ENCODE results near the gene CYP4F12.

The CYP4F12 gene

GRCh38 chr19:15730538-15730937, 57.7 kb downstream of the CYP4F12 start:
- Histone ChIP-seq H3K27me3 (ENCODE audit: insufficient read depth, low read depth) (no peaks in the 10 kb centered on the region), H3K4me2 (no peak overlapping the region), H3K9ac (no peak overlapping the region), H2AFZ (ENCODE audit: low read depth) (no peak overlapping the region), H3K27ac (no peak overlapping the region), H3K4me1 (ENCODE audit: low read depth, poor library complexity, severe bottlenecking) (no peaks in the 10 kb centered on the region), H4K20me1 (ENCODE audit: insufficient read depth) (no peaks in the 10 kb centered on the region), H3K36me3 (ENCODE audit: insufficient read depth) (no peaks in the 10 kb centered on the region), H3K4me3 (IDR thresholded peaks at IDR 0.05; ENCODE audit: insufficient read depth, low read depth, low read length) (no peak overlapping the region), H3K79me2 (ENCODE audit: insufficient read depth, low read depth) (no peaks in the 10 kb centered on the region)
- TF ChIP-seq CTCF (conservative IDR thresholded peaks at IDR 0.05; ENCODE audit: low read depth, low read length), result no peak

- no peak overlapping the region for H3K27ac ChIP-seq
- H3K27me3 ChIP-seq (ENCODE audit: insufficient read depth, low read depth), result no peaks in the 10 kb centered on the region
- H4K20me1 ChIP-seq (ENCODE audit: insufficient read depth), result no peaks in the 10 kb centered on the region
- no peak for TF ChIP-seq CTCF (conservative IDR thresholded peaks at IDR 0.05; ENCODE audit: low read depth, low read length)
- H2AFZ ChIP-seq (ENCODE audit: low read depth), result no peak overlapping the region
- no peaks in the 10 kb centered on the region for H3K36me3 ChIP-seq (ENCODE audit: insufficient read depth)
- H3K4me3 ChIP-seq (IDR thresholded peaks at IDR 0.05; ENCODE audit: insufficient read depth, low read depth, low read length), result no peak overlapping the region
- H3K79me2 ChIP-seq (ENCODE audit: insufficient read depth, low read depth), result no peaks in the 10 kb centered on the region
- no peak overlapping the region for H3K4me2 ChIP-seq
- H3K4me1 ChIP-seq (ENCODE audit: low read depth, poor library complexity, severe bottlenecking), result no peaks in the 10 kb centered on the region
- no peak overlapping the region for H3K9ac ChIP-seq
Measured at GRCh38 chr19:15732388-15732787, 59.5 kb downstream of the CYP4F12 start.

- no peak for TF ChIP-seq CTCF (conservative IDR thresholded peaks at IDR 0.05; ENCODE audit: low read depth, low read length)
- no peak overlapping the region for H3K27ac ChIP-seq
- no peak overlapping the region for H3K4me2 ChIP-seq
- no peaks in the 10 kb centered on the region for H3K79me2 ChIP-seq (ENCODE audit: insufficient read depth, low read depth)
- H3K27me3 ChIP-seq (ENCODE audit: insufficient read depth, low read depth), result 0 out of 2 replicates have a peak, but pooled peaks cover 3% of the 10 kb centered on the region
- no peak overlapping the region for H3K9ac ChIP-seq
- H4K20me1 ChIP-seq (ENCODE audit: insufficient read depth), result no peaks in the 10 kb centered on the region
- no peak overlapping the region for H3K4me3 ChIP-seq (IDR thresholded peaks at IDR 0.05; ENCODE audit: insufficient read depth, low read depth, low read length)
- no peaks in the 10 kb centered on the region for H3K36me3 ChIP-seq (ENCODE audit: insufficient read depth)
- no peak overlapping the region for H2AFZ ChIP-seq (ENCODE audit: low read depth)
- no peaks in the 10 kb centered on the region for H3K4me1 ChIP-seq (ENCODE audit: low read depth, poor library complexity, severe bottlenecking)
Measured at GRCh38 chr19:15733895-15734294, 61.0 kb downstream of the CYP4F12 start.

GRCh38 chr19:15737722-15738121, 64.8 kb downstream of the CYP4F12 start, which contains the start of gene OR10H3:
OR10H3 (plus strand) TSS chr19:15737985; CDS start chr19:15741393, 3,408 bp downstream.
- H3K4me2 ChIP-seq, result no peak within 1 kb of the TSS
- H3K4me3 ChIP-seq (IDR thresholded peaks at IDR 0.05; ENCODE audit: insufficient read depth, low read depth, low read length), result no peak within 1 kb of the TSS
- no peak within 1 kb of the TSS for H3K27ac ChIP-seq
- no peaks in the 10 kb centered on the region for H3K4me1 ChIP-seq (ENCODE audit: low read depth, poor library complexity, severe bottlenecking)
- H2AFZ ChIP-seq (ENCODE audit: low read depth), result no peak within 1 kb of the TSS
- H3K36me3 ChIP-seq (ENCODE audit: insufficient read depth), result no peaks in the 10 kb centered on the region
- H3K9ac ChIP-seq, result no peak within 1 kb of the TSS
- no peak for TF ChIP-seq CTCF (conservative IDR thresholded peaks at IDR 0.05; ENCODE audit: low read depth, low read length)
- no peaks in the 10 kb centered on the region for H3K79me2 ChIP-seq (ENCODE audit: insufficient read depth, low read depth)
- 0 out of 2 replicates have a peak, but pooled peaks cover 3% of the 10 kb centered on the region for H3K27me3 ChIP-seq (ENCODE audit: insufficient read depth, low read depth)
- no peaks in the 10 kb centered on the region for H4K20me1 ChIP-seq (ENCODE audit: insufficient read depth)

Measured in KMS-11 (cell line).